Lower leg skin (tissue), 3 donors: ENCODE data around the gene TOMM70.

Source experiments
- POLR2A ChIP-seq, 2 donors: fragments of 450-650 bp; IDR thresholded peaks; one replicate each; pipeline ENCODE4 v1.6.1; 2016 to 2017; ENCODE audit warnings: antibody characterized with exemption in 2 of 2, mild to moderate bottlenecking in 1 of 2, moderate library complexity in 1 of 2
- TF ChIP-seq, protein P1 (sequence below), 3 donors: fragments of 450-650 bp; IDR thresholded peaks; one replicate each; pipeline ENCODE4 v1.5.1; 2016; ENCODE audit warnings: antibody characterized with exemption in 3 of 3, mild to moderate bottlenecking in 3 of 3, moderate library complexity in 2 of 3

DNA sequence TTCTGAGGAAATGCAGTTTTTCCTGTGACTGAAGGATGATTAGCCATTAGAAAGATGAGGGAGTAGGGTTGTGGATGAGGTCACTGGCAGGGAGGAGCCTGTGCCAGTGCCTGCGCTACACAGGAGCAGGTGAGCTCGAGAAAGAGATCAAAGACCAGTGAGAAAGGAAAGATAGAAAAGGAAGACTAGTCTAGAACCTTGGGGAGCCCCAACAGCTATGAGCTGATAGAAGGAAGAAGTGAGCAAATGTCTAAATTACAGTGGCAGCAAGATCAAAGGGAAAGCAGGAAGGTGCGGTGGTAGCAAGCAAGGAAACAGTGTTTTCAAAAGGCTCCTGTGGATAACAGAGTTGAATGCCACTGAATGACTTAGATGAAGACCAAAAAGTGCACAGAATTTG, 40.0 kb upstream of the TOMM70 start:
- TF ChIP-seq, protein P1, sequence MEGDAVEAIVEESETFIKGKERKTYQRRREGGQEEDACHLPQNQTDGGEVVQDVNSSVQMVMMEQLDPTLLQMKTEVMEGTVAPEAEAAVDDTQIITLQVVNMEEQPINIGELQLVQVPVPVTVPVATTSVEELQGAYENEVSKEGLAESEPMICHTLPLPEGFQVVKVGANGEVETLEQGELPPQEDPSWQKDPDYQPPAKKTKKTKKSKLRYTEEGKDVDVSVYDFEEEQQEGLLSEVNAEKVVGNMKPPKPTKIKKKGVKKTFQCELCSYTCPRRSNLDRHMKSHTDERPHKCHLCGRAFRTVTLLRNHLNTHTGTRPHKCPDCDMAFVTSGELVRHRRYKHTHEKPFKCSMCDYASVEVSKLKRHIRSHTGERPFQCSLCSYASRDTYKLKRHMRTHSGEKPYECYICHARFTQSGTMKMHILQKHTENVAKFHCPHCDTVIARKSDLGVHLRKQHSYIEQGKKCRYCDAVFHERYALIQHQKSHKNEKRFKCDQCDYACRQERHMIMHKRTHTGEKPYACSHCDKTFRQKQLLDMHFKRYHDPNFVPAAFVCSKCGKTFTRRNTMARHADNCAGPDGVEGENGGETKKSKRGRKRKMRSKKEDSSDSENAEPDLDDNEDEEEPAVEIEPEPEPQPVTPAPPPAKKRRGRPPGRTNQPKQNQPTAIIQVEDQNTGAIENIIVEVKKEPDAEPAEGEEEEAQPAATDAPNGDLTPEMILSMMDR (IDR thresholded peaks at IDR 0.05), result no peak
- TF ChIP-seq POLR2A (IDR thresholded peaks at IDR 0.05), result no peak
